ENCODE data around the gene SPATA13.
A peak's percentile ranks its signal among the peaks of the same experiment; 100 is the strongest.

SPATA13 gene

DNA sequence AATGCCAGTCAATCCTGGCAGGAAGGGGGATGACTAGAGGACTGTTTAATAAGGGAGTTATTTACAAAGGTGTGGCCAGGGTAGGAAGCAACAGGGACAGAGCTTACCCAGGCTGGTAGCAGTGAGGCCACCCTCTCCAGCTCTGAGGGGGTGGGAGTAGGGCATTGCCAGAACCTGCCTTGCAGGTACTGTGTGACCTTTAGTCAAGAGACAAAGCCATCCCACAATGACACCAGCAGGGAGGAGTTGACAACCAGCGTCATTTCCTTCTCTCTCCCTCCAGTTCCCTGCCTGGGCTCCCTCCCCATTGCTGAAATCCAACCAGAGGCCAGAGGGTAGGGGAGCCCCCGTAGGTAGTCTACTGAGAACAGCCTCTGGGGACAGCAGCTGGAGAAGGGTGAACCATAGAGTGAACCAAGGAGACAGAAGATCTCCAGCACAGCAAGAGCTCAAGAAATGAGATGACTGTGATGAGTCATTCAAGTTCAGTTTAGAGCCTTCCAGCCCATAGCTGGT is 33.3 kb upstream of the SPATA13 start:
- TF ChIP-seq FOXP2 (optimal IDR thresholded peaks at IDR 0.05; ENCODE audit: borderline replicate concordance, extremely low read depth, extremely low read length, insufficient read depth) (no peak), TAF1 (IDR thresholded peaks at IDR 0.05; ENCODE audit: borderline replicate concordance, insufficient read depth, low read length) (no peak), POLR2AphosphoS5 (IDR thresholded peaks at IDR 0.05; ENCODE audit: low read depth, low read length) (no peak), SIN3A (IDR thresholded peaks at IDR 0.05; ENCODE audit: borderline replicate concordance, insufficient read depth, low read length) (no peak)
- TF ChIP-seq, protein P1, sequence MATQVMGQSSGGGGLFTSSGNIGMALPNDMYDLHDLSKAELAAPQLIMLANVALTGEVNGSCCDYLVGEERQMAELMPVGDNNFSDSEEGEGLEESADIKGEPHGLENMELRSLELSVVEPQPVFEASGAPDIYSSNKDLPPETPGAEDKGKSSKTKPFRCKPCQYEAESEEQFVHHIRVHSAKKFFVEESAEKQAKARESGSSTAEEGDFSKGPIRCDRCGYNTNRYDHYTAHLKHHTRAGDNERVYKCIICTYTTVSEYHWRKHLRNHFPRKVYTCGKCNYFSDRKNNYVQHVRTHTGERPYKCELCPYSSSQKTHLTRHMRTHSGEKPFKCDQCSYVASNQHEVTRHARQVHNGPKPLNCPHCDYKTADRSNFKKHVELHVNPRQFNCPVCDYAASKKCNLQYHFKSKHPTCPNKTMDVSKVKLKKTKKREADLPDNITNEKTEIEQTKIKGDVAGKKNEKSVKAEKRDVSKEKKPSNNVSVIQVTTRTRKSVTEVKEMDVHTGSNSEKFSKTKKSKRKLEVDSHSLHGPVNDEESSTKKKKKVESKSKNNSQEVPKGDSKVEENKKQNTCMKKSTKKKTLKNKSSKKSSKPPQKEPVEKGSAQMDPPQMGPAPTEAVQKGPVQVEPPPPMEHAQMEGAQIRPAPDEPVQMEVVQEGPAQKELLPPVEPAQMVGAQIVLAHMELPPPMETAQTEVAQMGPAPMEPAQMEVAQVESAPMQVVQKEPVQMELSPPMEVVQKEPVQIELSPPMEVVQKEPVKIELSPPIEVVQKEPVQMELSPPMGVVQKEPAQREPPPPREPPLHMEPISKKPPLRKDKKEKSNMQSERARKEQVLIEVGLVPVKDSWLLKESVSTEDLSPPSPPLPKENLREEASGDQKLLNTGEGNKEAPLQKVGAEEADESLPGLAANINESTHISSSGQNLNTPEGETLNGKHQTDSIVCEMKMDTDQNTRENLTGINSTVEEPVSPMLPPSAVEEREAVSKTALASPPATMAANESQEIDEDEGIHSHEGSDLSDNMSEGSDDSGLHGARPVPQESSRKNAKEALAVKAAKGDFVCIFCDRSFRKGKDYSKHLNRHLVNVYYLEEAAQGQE (IDR thresholded peaks at IDR 0.05; ENCODE audit: insufficient read depth in 1 of 2, low read depth in 2 of 2, low read length in 2 of 2) = no peak

DNA sequence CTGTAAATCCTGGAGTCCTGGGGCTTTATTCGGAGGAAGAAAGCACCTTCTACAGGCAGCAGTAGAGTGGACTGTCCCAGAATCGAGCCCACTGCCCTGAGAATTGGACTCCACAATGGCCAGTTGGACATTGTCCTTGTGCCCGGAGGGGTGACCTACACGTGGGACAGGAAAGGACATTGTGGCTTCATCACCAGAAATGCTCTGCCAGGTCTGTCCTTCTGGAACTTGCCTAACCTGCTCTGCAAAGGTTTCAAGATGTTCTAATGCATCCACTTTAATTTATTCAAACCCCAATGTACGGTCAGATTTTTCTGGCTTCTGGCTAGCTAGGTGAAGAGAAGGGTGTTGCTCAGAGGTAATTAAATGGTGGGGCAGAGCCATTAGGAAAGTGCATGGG is 32.4 kb upstream of the SPATA13 start:
- TF ChIP-seq POLR2AphosphoS5 (IDR thresholded peaks at IDR 0.05; ENCODE audit: low read depth, low read length) (no peak), FOXP2 (optimal IDR thresholded peaks at IDR 0.05; ENCODE audit: borderline replicate concordance, extremely low read depth, extremely low read length, insufficient read depth) (no peak), TAF1 (IDR thresholded peaks at IDR 0.05; ENCODE audit: borderline replicate concordance, insufficient read depth, low read length) (no peak), SIN3A (IDR thresholded peaks at IDR 0.05; ENCODE audit: borderline replicate concordance, insufficient read depth, low read length) (no peak)
- TF ChIP-seq, protein P1 (IDR thresholded peaks at IDR 0.05; ENCODE audit: insufficient read depth in 1 of 2, low read depth in 2 of 2, low read length in 2 of 2) = no peak

DNA sequence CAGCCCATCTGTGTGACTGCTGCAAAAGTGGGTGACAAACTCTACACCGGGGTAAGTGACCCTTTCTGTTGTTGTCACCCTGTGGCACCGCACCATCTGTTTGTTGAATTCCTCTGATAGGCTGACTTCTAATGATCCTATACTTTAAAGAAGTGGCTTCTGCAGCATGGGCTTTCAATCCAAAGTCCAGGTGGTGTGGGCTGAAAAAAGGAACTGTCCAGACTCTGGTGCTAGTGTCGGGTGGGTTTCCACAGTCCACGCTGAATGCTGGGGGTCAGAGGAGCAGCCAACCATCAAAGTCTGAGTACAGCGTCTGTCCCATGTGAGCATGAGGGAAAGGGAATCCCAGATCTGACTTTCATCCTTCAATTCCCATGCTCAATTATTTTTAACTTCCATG is 31.6 kb upstream of the SPATA13 start:
- TF ChIP-seq, protein P1 (IDR thresholded peaks at IDR 0.05; ENCODE audit: insufficient read depth in 1 of 2, low read depth in 2 of 2, low read length in 2 of 2) = 0 out of 4 replicates have a peak, but pooled peaks of 1 of the 2 experiments have one; percentile 17
- no peak for TF ChIP-seq POLR2AphosphoS5 (IDR thresholded peaks at IDR 0.05; ENCODE audit: low read depth, low read length)

DNA sequence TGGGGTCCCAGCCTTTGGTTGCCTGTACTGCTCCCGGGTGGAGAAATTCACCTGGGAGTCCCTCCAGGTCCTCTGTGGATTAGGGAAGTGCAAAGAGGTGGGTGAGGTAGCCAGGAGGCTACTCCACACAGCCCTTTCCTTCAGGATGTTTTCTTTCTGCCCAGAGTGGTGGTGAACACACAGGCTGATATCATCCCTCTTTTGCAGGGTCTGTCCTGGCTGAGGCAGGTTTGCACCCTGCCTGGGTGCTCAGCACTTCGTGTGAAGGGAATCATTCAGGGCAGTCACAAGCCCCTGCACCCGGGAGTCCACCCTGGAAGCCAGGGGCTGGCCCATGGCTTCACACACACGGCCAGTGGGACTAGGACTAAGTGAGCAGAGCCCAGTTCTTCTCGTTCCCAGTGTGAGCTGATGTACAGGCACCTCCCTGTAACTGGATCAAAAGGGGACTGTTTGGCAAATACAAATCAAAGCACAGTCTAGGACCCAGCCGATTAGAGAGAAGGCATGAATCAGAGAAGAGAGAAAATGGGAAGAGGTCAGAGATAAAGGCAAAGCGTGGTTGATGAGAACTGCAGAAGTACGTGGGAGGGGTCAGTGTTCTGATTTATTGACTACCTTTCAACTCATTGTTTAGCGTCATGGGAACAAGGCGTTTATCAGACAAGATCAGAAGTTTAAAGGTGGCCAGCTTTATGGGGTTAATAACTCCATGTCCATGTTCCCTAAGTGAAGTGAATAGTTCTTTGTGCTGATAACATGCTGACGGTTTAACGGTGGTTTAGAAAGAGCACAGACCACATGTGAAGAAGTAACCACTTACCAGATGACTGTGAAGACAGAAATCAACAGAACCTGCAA is 30.4 kb upstream of the SPATA13 start:
- TF ChIP-seq POLR2AphosphoS5 (IDR thresholded peaks at IDR 0.05; ENCODE audit: low read depth, low read length) = no peak
- TF ChIP-seq TAF1 (IDR thresholded peaks at IDR 0.05; ENCODE audit: borderline replicate concordance, insufficient read depth, low read length) = no peak
- TF ChIP-seq, protein P1 (IDR thresholded peaks at IDR 0.05; ENCODE audit: insufficient read depth in 1 of 2, low read depth in 2 of 2, low read length in 2 of 2) = no peak
- TF ChIP-seq SIN3A (IDR thresholded peaks at IDR 0.05; ENCODE audit: borderline replicate concordance, insufficient read depth, low read length) = no peak
- TF ChIP-seq FOXP2 (optimal IDR thresholded peaks at IDR 0.05; ENCODE audit: borderline replicate concordance, extremely low read depth, extremely low read length, insufficient read depth) = no peak

All from PFSK-1 (cell line).